ENCODE data around the gene TMEM120B.

Gene TMEM120B

GRCh38 chr12:121806009-121806545 is 93.5 kb downstream of the TMEM120B start:
- DNase-seq, result no peak

GRCh38 chr12:121806546-121807423 is 94.2 kb downstream of the TMEM120B start:
- no peak for DNase-seq

GRCh38 chr12:121807642-121808347 is 95.2 kb downstream of the TMEM120B start:
- DNase-seq, result no peak

- no peak for DNase-seq
These were observed 96.1 kb downstream of the TMEM120B start for GRCh38 chr12:121808623-121809022.

GRCh38 chr12:121809712-121810116 is 97.2 kb downstream of the TMEM120B start:
- DNase-seq, result no peak

GRCh38 chr12:121810234-121810817 is 97.8 kb downstream of the TMEM120B start:
- no peak for DNase-seq

- no peak for DNase-seq
These were observed 98.4 kb downstream of the TMEM120B start for GRCh38 chr12:121810833-121811433.

GRCh38 chr12:121811434-121812319 is 99.1 kb downstream of the TMEM120B start:
- DNase-seq, result peak; percentile 66

- no peak for DNase-seq
These were observed 99.8 kb downstream of the TMEM120B start for GRCh38 chr12:121812320-121812871.

GRCh38 chr12:121812921-121813896 is 100.7 kb downstream of the TMEM120B start:
- no peak for DNase-seq

GRCh38 chr12:121813951-121814350 is 101.4 kb downstream of the TMEM120B start:
- no peak for DNase-seq

GRCh38 chr12:121814429-121815119 is 102.0 kb downstream of the TMEM120B start:
- no peak for DNase-seq

GRCh38 chr12:121815263-121815662 is 102.7 kb downstream of the TMEM120B start:
- no peak for DNase-seq

GRCh38 chr12:121816925-121817647 is 104.5 kb downstream of the TMEM120B start:
- DNase-seq, result no peak

GRCh38 chr12:121817648-121818043 is 105.1 kb downstream of the TMEM120B start:
- no peak for DNase-seq

GRCh38 chr12:121819212-121819949 is 106.8 kb downstream of the TMEM120B start:
- no peak for DNase-seq

GRCh38 chr12:121820056-121820455 is 107.5 kb downstream of the TMEM120B start:
- no peak for DNase-seq

GRCh38 chr12:121822393-121823100 is 110.0 kb downstream of the TMEM120B start:
- no peak for DNase-seq

Data from activated CD4-positive, alpha-beta T cell treated with anti-CD3 and anti-CD28 coated beads, Interleukin-2, amount 50 U/mL, for 1 hour (primary cell).